Left renal pelvis (tissue), 4 donors: ENCODE data around the gene IFITM1. TPM values are rescaled to one million over a fixed set of nuclear protein-coding genes. Genes with fewer than 3 reads are reported as not detected.
"Not testable (repeated sequence)": the region's sequence is repeated elsewhere in the genome, so short reads cannot be mapped to it uniquely, and the experiment has no call there.

Experiments
- DNase-seq, 4 donors: peaks; one replicate each; pipeline ENCODE4 v3.0.0-alpha.2; 2013; ENCODE audit warnings: low read depth in 4 of 4, low spot score in 3 of 4
- polyA plus RNA-seq, 4 donors: library from polyadenylated mRNA; unstranded; fragments of 120-200 nt; gene quantifications; one replicate each; pipeline ENCODE4 v1.2.1, GENCODE V29; 2013; ENCODE audit not compliant: insufficient read length in 4 of 4

The IFITM1 gene
- polyA plus RNA-seq, 4 donors, result 25.0 to 40.4 (median 35.2) TPM

GRCh38 chr11:307766-308708 lies 5.8 kb upstream of the IFITM1 start, which contains the start of gene IFITM2:
Gene IFITM2 (plus strand): TSS chr11:307816. CDS start chr11:308193, 377 bp downstream.
- DNase-seq, result peak in 1 of 4 donors; percentile 83

GRCh38 chr11:308740-309665 lies 4.8 kb upstream of the IFITM1 start:
- not testable (repeated sequence) for DNase-seq

GRCh38 chr11:309979-310572 lies 3.8 kb upstream of the IFITM1 start:
- DNase-seq, result not testable (repeated sequence)

- DNase-seq, result not testable (repeated sequence)
These were observed 2.7 kb upstream of the IFITM1 start for GRCh38 chr11:311013-311748.

GRCh38 chr11:312092-312816 lies 1.6 kb upstream of the IFITM1 start:
- DNase-seq, result no peak

GRCh38 chr11:313304-313786 lies 495 bp upstream of the IFITM1 start:
- DNase-seq, result no peak

- not testable (repeated sequence) for DNase-seq
These were observed 675 bp downstream of the IFITM1 start for GRCh38 chr11:314554-314875.

- no peak for DNase-seq
These were observed 1.2 kb downstream of the IFITM1 start for GRCh38 chr11:315051-315481.

GRCh38 chr11:315516-315994 lies 1.7 kb downstream of the IFITM1 start:
- DNase-seq, result no peak

GRCh38 chr11:316031-316701 lies 2.3 kb downstream of the IFITM1 start:
- DNase-seq, result no peak

GRCh38 chr11:316891-317301 lies 3.1 kb downstream of the IFITM1 start:
- DNase-seq, result no peak

GRCh38 chr11:317668-318404 lies 4.0 kb downstream of the IFITM1 start:
- not testable (repeated sequence) for DNase-seq

GRCh38 chr11:318405-319120 lies 4.7 kb downstream of the IFITM1 start:
- not testable (repeated sequence) for DNase-seq

GRCh38 chr11:319121-319887 lies 5.5 kb downstream of the IFITM1 start:
- not testable (repeated sequence) for DNase-seq

- DNase-seq, result not testable (repeated sequence)
These were observed 6.0 kb downstream of the IFITM1 start for GRCh38 chr11:319888-320273.

- DNase-seq, result no peak
These were observed 10.3 kb downstream of the IFITM1 start for GRCh38 chr11:324156-324555.
